HUES48 (cell line): Measurements from ENCODE around the gene SLC66A3.

Experiments
- H3K27ac ChIP-seq: one replicate; pipeline ENCODE4 v1.7.0; 2013; ENCODE audit warnings: low read depth, low read length, inconsistent platforms
- H3K27me3 ChIP-seq: 2 replicates; pipeline ENCODE4 v1.6.1; 2013; ENCODE audit warnings: mild to moderate bottlenecking, low read length; ENCODE audit not compliant: control insufficient read depth, insufficient read depth
- H3K36me3 ChIP-seq: 2 replicates; pipeline ENCODE4 v1.6.1; 2013; ENCODE audit warnings: low read length; ENCODE audit not compliant: control insufficient read depth, insufficient read depth
- H3K4me1 ChIP-seq: 2 replicates; pipeline ENCODE4 v1.6.1; 2013; ENCODE audit warnings: mild to moderate bottlenecking, low read length; ENCODE audit not compliant: control insufficient read depth, insufficient read depth
- H3K4me3 ChIP-seq: 2 replicates; pipeline ENCODE4 v1.5.1; 2013; ENCODE audit warnings: mild to moderate bottlenecking, low read depth, low read length
- H3K9ac ChIP-seq: 2 replicates; pipeline ENCODE4 v1.6.1; 2013; ENCODE audit warnings: mild to moderate bottlenecking, low read depth, low read length, moderate library complexity
- H3K9me3 ChIP-seq: 2 replicates; pipeline ENCODE4 v1.6.1; 2013; ENCODE audit warnings: low read length; ENCODE audit not compliant: control insufficient read depth, insufficient read depth

SLC66A3 gene

DNA sequence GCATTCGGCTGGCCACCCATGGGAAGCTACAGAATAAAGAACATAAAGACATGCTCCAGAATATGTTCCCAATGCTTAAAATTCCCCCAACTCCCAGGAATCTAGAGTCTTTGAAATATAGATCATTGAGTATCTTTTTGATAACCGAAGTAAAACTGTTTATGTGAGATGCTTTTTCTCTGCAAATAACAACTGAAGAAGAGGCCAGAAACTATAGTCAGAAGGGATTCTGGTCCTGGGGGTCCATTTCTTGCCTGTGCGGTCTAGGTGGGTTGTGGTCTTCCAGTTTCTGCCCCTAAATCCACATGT, 30.6 kb upstream of the SLC66A3 start:
- no peaks in the 10 kb centered on the region for H3K9me3 ChIP-seq
- no peak overlapping the region for H3K9ac ChIP-seq
- H3K4me1 ChIP-seq = no peaks in the 10 kb centered on the region
- peaks cover 3% of the 10 kb centered on the region; the same call in 1 of the 2 replicates for H3K27me3 ChIP-seq
- H3K4me3 ChIP-seq = no peak overlapping the region
- H3K27ac ChIP-seq = no peak overlapping the region
- H3K36me3 ChIP-seq = no peaks in the 10 kb centered on the region

DNA sequence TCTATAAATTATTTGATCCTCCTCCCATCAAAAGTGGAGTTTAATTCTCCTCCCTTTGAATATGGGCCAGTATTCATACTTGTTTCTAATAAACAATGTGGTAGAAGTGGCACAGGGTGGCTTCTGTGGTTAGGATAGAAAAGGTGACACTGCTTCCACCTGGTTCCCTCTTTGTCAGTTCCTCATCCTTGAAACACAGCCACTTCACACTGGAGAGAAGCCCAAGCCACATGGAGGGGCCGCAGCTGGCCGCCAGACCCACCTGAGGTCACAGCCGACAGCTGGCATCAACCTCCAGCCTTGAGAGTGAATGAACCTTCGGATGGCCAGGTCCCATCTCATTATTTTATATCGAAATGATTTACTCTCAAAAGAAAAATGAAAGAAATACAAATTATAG, 27.5 kb upstream of the SLC66A3 start:
- H3K4me3 ChIP-seq = no peak overlapping the region
- no peak overlapping the region for H3K27ac ChIP-seq
- no peaks in the 10 kb centered on the region for H3K9me3 ChIP-seq
- H3K9ac ChIP-seq = no peak overlapping the region
- H3K36me3 ChIP-seq = no peaks in the 10 kb centered on the region
- 0 out of 2 replicates have a peak, but pooled peaks cover 2% of the 10 kb centered on the region for H3K4me1 ChIP-seq
- peaks cover 3% of the 10 kb centered on the region; the same call in 1 of the 2 replicates for H3K27me3 ChIP-seq

DNA sequence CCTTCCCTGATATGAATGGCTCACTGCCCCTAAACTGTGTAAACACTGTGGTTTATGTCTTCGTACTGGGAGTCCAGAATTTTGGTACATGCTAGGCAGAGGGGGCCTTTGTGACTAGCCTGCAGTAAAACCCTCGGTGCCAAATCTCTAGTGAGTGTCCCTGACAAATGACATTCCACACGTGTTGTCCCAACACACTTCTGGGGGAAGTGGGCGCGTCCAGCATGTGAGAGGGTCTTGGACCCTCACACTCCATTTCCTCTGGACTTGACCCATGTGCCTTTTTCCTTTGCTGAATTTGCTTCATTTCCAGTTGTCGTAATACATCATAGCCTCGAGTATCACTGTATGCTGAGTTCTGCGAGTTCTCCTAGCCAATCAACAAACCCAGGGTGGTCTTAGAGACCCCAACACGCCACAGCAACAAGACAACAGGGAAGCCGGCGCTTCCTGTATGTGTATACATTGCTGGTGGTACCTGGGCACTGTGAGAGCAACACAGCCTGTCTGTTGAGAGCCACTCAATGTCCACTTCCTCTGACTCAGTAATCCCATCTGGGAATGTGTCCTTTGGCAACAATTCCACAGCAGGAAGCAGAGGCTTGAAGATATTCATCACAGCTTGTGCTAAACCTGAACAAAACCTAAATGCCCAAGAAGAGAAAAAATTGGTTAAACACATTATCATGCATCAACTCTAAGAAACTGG, 26.9 kb upstream of the SLC66A3 start:
- Histone ChIP-seq H3K27ac (no peak overlapping the region), H3K4me1 (0 out of 2 replicates have a peak, but pooled peaks cover 2% of the 10 kb centered on the region), H3K9ac (no peak overlapping the region), H3K4me3 (no peak overlapping the region), H3K36me3 (no peaks in the 10 kb centered on the region), H3K27me3 (peaks cover 3% of the 10 kb centered on the region; the same call in 1 of the 2 replicates), H3K9me3 (no peaks in the 10 kb centered on the region)

DNA sequence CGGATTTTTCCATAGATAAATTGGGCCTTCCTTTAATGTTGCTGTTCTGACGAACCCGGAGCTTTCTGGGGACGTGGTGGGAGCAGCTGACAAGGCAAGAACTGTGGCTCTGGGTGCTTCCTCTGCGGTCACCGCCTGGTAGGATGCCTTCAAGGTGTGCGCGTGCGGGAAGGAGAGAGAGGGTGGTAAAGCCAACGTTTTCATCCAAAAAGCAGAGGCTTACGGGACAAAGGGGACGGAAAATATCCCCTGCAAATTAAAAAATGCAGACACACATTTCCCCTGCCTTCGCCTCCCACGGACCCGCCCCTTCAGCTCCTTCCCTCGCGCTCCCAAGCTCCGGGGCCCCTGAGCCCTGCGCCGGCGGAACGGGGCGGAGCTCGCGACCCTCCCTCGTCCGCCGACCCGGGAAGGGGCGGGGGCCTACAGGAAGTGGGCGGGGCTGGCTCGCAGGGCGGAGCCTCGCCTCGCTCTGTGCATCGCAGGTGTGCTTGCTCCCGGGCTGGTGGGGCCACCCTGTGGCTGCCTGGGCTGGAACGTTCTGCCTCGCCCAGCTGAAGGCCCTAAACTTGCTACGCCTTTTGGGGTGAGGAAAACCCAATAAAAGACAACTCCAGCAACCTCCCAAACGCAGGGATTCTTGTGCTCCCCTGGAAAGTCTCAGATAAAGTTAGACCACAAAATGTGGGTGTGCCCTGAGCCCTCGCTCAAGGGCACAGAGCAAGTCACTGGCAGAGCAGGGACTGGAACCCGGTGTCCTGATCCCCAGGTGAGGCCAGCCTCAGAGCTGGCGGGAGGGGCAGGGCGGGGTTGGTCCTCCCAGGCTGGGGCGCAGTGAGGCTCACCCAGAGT, 25.4 kb upstream of the SLC66A3 start:
- H3K27me3 ChIP-seq = peaks cover 3% of the 10 kb centered on the region; the same call in 1 of the 2 replicates
- H3K4me3 ChIP-seq = peak overlapping the region; percentile 71
- no peak overlapping the region for H3K27ac ChIP-seq
- H3K9ac ChIP-seq = 0 out of 2 replicates have a peak overlapping the region, but pooled peaks have one; percentile 33
- H3K4me1 ChIP-seq = peaks cover 10% of the 10 kb centered on the region
- no peaks in the 10 kb centered on the region for H3K36me3 ChIP-seq
- no peaks in the 10 kb centered on the region for H3K9me3 ChIP-seq

GRCh38 chr2:11131166-11131920, 23.9 kb upstream of the SLC66A3 start:
- Histone ChIP-seq H3K36me3 (no peaks in the 10 kb centered on the region), H3K4me1 (peaks cover 10% of the 10 kb centered on the region), H3K27ac (no peak overlapping the region), H3K9me3 (no peaks in the 10 kb centered on the region), H3K9ac (no peak overlapping the region), H3K27me3 (peaks cover 3% of the 10 kb centered on the region; the same call in 1 of the 2 replicates), H3K4me3 (no peak overlapping the region)

DNA sequence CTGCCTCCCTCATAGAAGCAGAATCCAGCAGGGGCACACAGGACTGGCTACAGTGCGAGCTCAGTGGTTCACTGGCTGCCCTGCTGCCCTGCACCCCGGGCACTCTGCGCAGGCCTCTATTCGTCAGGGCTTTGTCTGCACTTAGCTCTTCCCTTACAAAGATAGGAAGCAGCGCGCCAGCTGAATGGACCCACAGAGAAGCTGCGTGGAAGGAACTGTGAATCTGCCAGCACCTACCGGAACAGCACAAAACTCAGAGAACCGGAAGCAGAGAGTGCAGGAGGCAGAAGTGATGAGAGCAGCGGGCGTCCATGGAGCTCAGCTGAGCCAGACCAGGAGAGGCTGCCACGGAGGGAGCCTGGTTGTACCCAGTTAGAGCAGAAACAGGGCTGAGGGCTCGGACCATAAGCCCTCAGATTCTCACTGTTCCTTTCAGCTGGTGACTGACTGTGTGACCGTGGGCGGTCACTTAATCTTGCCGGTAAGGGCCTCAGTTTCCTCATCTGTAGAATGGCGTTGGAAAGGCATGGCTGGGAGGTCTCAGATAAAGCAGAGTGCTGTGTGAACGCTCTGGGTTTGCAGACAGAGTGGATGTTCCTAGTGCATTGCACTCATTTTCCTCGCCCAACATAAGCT, 23.1 kb upstream of the SLC66A3 start:
- Histone ChIP-seq H3K9me3 (no peaks in the 10 kb centered on the region), H3K36me3 (no peaks in the 10 kb centered on the region), H3K9ac (no peak overlapping the region), H3K4me1 (peaks cover 10% of the 10 kb centered on the region), H3K4me3 (no peak overlapping the region), H3K27ac (no peak overlapping the region), H3K27me3 (peaks cover 3% of the 10 kb centered on the region; the same call in 1 of the 2 replicates)

DNA sequence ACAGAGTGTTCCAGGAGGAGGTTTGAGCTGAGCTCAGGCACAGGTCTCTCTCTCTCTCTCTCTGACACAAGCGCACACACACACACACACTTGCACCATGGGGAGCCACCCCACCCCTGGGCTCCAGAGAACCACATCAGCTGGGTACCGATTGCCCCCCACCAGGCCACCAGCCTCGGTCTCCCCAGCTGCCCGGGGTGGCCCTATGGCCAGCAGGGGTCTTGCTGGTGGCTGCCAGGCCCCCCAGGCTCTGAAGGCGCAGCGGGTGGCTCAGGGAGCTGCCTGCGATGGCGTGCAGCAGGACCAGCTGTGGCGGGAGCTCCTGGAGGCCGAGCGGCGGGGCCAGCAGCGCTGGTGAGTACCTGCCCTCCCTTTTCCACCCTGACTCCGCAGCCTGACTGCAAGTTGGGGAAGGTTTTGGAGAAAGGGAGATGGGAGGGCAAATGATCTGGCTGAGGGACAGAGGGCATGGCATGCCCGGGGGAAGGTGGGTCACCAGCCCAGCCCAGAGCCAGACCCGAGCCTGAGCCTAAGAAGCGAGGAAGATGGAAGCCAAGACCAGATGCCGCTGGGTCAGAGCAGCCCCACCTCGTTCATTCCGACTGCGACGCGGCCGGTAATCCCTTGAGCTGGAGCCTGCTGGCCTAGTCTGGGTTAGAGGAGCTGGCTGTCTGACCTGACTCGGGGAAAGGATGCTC, 21.9 kb upstream of the SLC66A3 start:
- Histone ChIP-seq H3K27me3 (peaks cover under 1% of the 10 kb centered on the region; the same call in 1 of the 2 replicates), H3K9me3 (no peaks in the 10 kb centered on the region), H3K9ac (no peak overlapping the region; the same call in 1 of the 2 replicates), H3K4me1 (peaks cover 10% of the 10 kb centered on the region), H3K4me3 (peak overlapping the region; percentile 58), H3K36me3 (no peaks in the 10 kb centered on the region), H3K27ac (no peak overlapping the region)

- H3K27ac ChIP-seq = no peak overlapping the region
- no peaks in the 10 kb centered on the region for H3K9me3 ChIP-seq
- H3K36me3 ChIP-seq = no peaks in the 10 kb centered on the region
- peak overlapping the region; percentile 58; the same call in 1 of the 2 replicates for H3K4me3 ChIP-seq
- H3K9ac ChIP-seq = no peak overlapping the region; the same call in 1 of the 2 replicates
- no peaks in the 10 kb centered on the region for H3K27me3 ChIP-seq
- peaks cover 10% of the 10 kb centered on the region for H3K4me1 ChIP-seq
Observed at GRCh38 chr2:11133936-11134320, 21.3 kb upstream of the SLC66A3 start.

GRCh38 chr2:11134349-11134748, 20.9 kb upstream of the SLC66A3 start:
- no peaks in the 10 kb centered on the region for H3K27me3 ChIP-seq
- H3K36me3 ChIP-seq = no peaks in the 10 kb centered on the region
- H3K27ac ChIP-seq = no peak overlapping the region
- no peak overlapping the region for H3K9ac ChIP-seq
- peaks cover 10% of the 10 kb centered on the region for H3K4me1 ChIP-seq
- H3K9me3 ChIP-seq = no peaks in the 10 kb centered on the region
- no peak overlapping the region for H3K4me3 ChIP-seq

- Histone ChIP-seq H3K27me3 (no peaks in the 10 kb centered on the region), H3K36me3 (no peaks in the 10 kb centered on the region), H3K4me3 (no peak overlapping the region), H3K9ac (no peak overlapping the region), H3K9me3 (no peaks in the 10 kb centered on the region), H3K4me1 (no peaks in the 10 kb centered on the region), H3K27ac (no peak overlapping the region)
Observed at GRCh38 chr2:11140492-11140891, 14.8 kb upstream of the SLC66A3 start.
